ENCODE results near the gene KCNJ6. TPM values are rescaled to one million over a fixed set of nuclear protein-coding genes. Genes with fewer than 3 reads are reported as not detected.

Gene KCNJ6
- total RNA-seq, 1 experiment from 2014 or later: not detected

DNA sequence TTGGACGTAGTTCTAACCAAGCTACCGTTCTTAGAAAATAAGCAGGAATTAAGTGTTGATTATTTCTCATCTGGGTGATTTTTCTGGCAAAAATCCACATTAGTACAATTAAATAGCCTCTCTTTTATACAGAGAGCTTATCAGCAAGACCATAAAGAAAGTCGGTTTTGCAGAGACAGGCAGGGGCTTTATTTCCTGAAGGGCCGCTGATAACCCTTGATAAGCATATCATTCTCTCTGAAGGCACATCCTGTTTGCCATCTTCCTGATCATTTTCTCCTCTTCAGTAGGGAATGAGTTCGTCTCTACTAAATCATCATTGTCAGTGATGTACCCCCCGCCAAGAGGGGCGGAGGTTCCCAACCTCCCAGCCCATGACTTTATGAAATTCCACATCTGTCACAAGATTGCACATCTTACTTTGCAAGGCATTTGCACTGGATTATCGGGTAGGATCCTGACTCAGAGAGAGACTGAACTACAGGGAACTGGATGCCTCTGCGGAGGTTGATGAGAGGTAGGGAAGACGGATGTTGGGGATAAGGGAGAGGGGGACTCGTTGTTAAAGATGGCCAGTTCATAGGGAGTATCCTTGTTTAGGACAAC, 115.7 kb downstream of the KCNJ6 start:
- Histone ChIP-seq H3K9me3 (ENCODE audit: control insufficient read depth in 1 of 2, insufficient read depth in 1 of 2, low read depth in 1 of 2, low read length in 2 of 2) (no peaks in the 10 kb centered on the region), H3K9me2 (ENCODE audit: insufficient read depth) (no peaks in the 10 kb centered on the region), H3K79me2 (ENCODE audit: insufficient read depth, low read length) (no peaks in the 10 kb centered on the region), H3K9ac (ENCODE audit: low read length) (no peak overlapping the region), H3K27me3 (ENCODE audit: insufficient read depth, low read length) (peaks cover 15% of the 10 kb centered on the region), H3K4me2 (ENCODE audit: low read length) (no peak overlapping the region), H3K36me3 (ENCODE audit: control insufficient read depth in 1 of 2, insufficient read depth in 2 of 2, low read length in 2 of 2) (no peaks in the 10 kb centered on the region), H3K4me3 (replicated peaks in 1 of 2; ENCODE audit: low read depth in 1 of 2, low read length in 2 of 2) (no peak overlapping the region), H3K4me1 (ENCODE audit: control insufficient read depth in 1 of 2, insufficient read depth in 2 of 2, low read length in 2 of 2) (no peaks in the 10 kb centered on the region), H2AFZ (ENCODE audit: low read depth, low read length, poor library complexity, severe bottlenecking) (no peak overlapping the region), H3K27ac (ENCODE audit: low read depth, low read length) (no peak overlapping the region), H4K20me1 (ENCODE audit: insufficient read depth) (no peaks in the 10 kb centered on the region)
- TF ChIP-seq ATF3 (IDR thresholded peaks at IDR 0.05): no peak
- TF ChIP-seq POLR2A (IDR thresholded peaks at IDR 0.05; ENCODE audit: borderline replicate concordance, extremely low read depth, insufficient read depth, insufficient read length): no peak
- no peak for TF ChIP-seq TCF7L2 (IDR thresholded peaks at IDR 0.05; ENCODE audit: borderline replicate concordance, extremely low read depth, insufficient read depth, insufficient read length)
- no peak for TF ChIP-seq EZH2phosphoT487 (IDR thresholded peaks at IDR 0.05; ENCODE audit: borderline replicate concordance)
- TF ChIP-seq EZH2 (IDR thresholded peaks at IDR 0.05): no peak
- no peak for TF ChIP-seq CTCF (IDR thresholded peaks at IDR 0.05 in 2 of 3, conservative IDR thresholded peaks at IDR 0.05 in 1 of 3; ENCODE audit: borderline replicate concordance in 1 of 3, insufficient read depth in 1 of 3, low read depth in 2 of 3, low read length in 2 of 3)
- TF ChIP-seq ZNF274 (IDR thresholded peaks at IDR 0.05; ENCODE audit: low read depth, low read length): no peak
- no peak for TF ChIP-seq ELF1 (IDR thresholded peaks at IDR 0.05; ENCODE audit: borderline replicate concordance, low read depth)
- no peak for TF ChIP-seq RAD21 (IDR thresholded peaks at IDR 0.05; ENCODE audit: low read depth)
- no peak for TF ChIP-seq EGR1 (IDR thresholded peaks at IDR 0.05; ENCODE audit: low read depth)
- TF ChIP-seq SIN3A (IDR thresholded peaks at IDR 0.05; ENCODE audit: low read depth): no peak
- no peak for TF ChIP-seq YY1 (IDR thresholded peaks at IDR 0.05; ENCODE audit: extremely low read depth, insufficient replicate concordance, low read depth, low read length)
- TF ChIP-seq SRF (IDR thresholded peaks at IDR 0.05; ENCODE audit: low read depth): no peak
- TF ChIP-seq POLR2AphosphoS5 (IDR thresholded peaks at IDR 0.05; ENCODE audit: low read depth, low read length): no peak
- TF ChIP-seq CBX3 (IDR thresholded peaks at IDR 0.05; ENCODE audit: low read depth): no peak
- no peak for TF ChIP-seq JUND (IDR thresholded peaks at IDR 0.05)
- no peak for TF ChIP-seq ZBTB33 (IDR thresholded peaks at IDR 0.05; ENCODE audit: extremely low read depth, insufficient replicate concordance, low read length)
- CTCF ChIA-PET: no interaction called here
- no peak for DNase-seq (ENCODE audit: low read depth, low spot score)
- RAD21 ChIA-PET (ENCODE audit: low non-redundant PET in 1 of 2, low total read pairs in 2 of 2, uncharacterized antibody in 2 of 2, unreplicated experiment in 2 of 2): no interaction called here
- no peak for ATAC-seq
- BruUV-seq (replicated peaks): no TSS peak
- POLR2A ChIA-PET: no interaction called here
- intact Hi-C loops (cut with micrococcal nuclease): no loop called here

All from HCT116 (cell line).